Left ventricle myocardium inferior (tissue), 1 donor: ENCODE measurements around the gene FOXQ1. TPM values are rescaled to one million over a fixed set of nuclear protein-coding genes. Genes with fewer than 3 reads are reported as not detected.

Experiments used
- DNase-seq: peaks from one replicate; pipeline ENCODE4 v3.0.0-alpha.2; 2020
- H3K27ac ChIP-seq: fragments of 200-600 bp; replicated peaks from 2 replicates; pipeline ENCODE4 v1.8.0; 2021
- H3K27me3 ChIP-seq: fragments of 200-600 bp; 2 replicates; pipeline ENCODE4 v1.8.0; 2021; ENCODE audit warnings: low read depth
- H3K36me3 ChIP-seq: fragments of 200-600 bp; 2 replicates; pipeline ENCODE4 v1.8.0; 2021
- H3K4me1 ChIP-seq: fragments of 200-600 bp; 2 replicates; pipeline ENCODE4 v1.8.0; 2021
- H3K4me3 ChIP-seq: fragments of 200-600 bp; 2 replicates; pipeline ENCODE4 v1.8.0; 2021; ENCODE audit warnings: mild to moderate bottlenecking, moderate library complexity
- H3K9me3 ChIP-seq: fragments of 200-600 bp; replicated peaks from 2 replicates; pipeline ENCODE4 v1.8.0; 2021
- intact Hi-C: fragments of 100-400 bp; cut with micrococcal nuclease; formaldehyde crosslinking; loops from one replicate; pipeline ENCODE4 v1.11.0; 2022
- total RNA-seq: library from RNA; stranded (reverse); fragmentation: NEBNext Ultra II Directional; extraction: Animal tissue kit (Norgen Biotek cat#: 25700); gene quantifications from one replicate; pipeline ENCODE4 v1.2.1, GENCODE V29; 2021
- TF ChIP-seq, protein P1 (sequence below): fragments of 200-600 bp; IDR thresholded peaks from 2 replicates; pipeline ENCODE4 v1.8.0; 2021; ENCODE audit warnings: antibody characterized with exemption, mild to moderate bottlenecking, borderline replicate concordance
- donor health status: DM: no; HTN: yes; CAD: no; lungs with severe emphysema.

Gene FOXQ1
- total RNA-seq, 1 donor from 2014 or later: not detected

DNA sequence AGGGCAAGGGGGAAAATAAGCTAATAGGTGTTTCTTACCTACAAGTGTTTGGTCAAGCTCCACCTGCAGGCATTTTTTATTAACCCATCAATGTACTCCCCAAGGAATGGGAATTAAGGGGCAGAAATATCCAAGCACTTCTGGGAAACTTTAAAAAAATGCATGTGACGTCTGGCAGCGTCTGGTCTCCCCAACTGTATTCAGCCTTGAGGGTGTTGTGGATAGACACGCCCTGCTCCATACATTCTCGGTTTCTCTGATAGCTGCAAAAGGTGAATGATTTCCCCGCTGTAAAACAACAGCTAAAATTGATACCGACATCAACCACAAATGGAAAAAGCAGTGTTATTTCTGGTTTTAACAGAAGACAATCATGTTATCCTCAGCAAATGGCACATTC is 2.5 kb upstream of the FOXQ1 start:
- intact Hi-C loops: no loop called here
- H3K4me3 ChIP-seq: no peak overlapping the region
- H3K27me3 ChIP-seq: peaks cover 96% of the 10 kb centered on the region
- peaks cover 27% of the 10 kb centered on the region for H3K4me1 ChIP-seq
- H3K9me3 ChIP-seq: peaks cover 15% of the 10 kb centered on the region
- no peak for DNase-seq
- H3K36me3 ChIP-seq: no peaks in the 10 kb centered on the region
- H3K27ac ChIP-seq: no peak overlapping the region
- TF ChIP-seq, protein P1, sequence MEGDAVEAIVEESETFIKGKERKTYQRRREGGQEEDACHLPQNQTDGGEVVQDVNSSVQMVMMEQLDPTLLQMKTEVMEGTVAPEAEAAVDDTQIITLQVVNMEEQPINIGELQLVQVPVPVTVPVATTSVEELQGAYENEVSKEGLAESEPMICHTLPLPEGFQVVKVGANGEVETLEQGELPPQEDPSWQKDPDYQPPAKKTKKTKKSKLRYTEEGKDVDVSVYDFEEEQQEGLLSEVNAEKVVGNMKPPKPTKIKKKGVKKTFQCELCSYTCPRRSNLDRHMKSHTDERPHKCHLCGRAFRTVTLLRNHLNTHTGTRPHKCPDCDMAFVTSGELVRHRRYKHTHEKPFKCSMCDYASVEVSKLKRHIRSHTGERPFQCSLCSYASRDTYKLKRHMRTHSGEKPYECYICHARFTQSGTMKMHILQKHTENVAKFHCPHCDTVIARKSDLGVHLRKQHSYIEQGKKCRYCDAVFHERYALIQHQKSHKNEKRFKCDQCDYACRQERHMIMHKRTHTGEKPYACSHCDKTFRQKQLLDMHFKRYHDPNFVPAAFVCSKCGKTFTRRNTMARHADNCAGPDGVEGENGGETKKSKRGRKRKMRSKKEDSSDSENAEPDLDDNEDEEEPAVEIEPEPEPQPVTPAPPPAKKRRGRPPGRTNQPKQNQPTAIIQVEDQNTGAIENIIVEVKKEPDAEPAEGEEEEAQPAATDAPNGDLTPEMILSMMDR: no peak

DNA sequence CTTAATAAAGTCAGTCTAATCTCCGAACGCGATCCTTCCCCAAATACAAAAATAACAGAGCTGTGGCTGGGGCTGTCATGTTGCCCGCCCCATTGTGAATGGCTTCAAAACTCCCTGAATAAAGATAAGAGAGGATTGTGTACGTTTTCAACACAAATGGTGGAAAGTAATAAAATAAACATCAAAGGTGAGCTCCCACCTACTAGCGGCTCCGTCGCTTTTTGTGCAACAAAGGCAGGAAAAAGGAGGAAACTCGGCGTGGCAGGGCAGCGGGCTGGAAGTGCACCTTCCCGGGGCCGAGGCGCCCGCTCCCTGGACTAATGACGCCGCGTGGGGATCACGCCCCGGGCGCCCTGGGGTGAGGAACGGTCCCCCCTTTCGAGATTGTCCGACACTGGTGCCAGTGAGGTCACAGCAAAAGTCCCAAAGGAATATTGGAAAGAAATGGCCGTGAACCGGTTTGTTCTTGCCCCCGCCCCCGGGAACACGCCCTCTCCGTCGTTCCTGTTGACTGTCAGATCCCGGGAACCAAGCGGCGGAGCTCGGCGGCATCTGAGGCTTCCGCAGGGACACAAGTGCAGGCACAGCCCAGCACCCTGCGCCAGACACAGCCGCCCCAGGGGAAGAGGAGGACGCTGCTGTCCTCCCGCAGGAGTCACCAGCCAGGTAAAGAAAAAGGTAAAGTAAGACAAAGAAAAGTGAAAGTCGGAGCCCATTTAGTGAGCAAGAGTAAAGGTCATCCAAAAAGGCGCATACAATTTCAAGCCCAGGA is 1.1 kb upstream of the FOXQ1 start:
- Histone ChIP-seq H3K9me3 (peaks cover 9% of the 10 kb centered on the region), H3K36me3 (no peaks in the 10 kb centered on the region), H3K27ac (no peak overlapping the region), H3K4me1 (peaks cover 28% of the 10 kb centered on the region), H3K4me3 (peak overlapping the region; percentile 63), H3K27me3 (peaks cover 98% of the 10 kb centered on the region)
- no peak for DNase-seq
- intact Hi-C loops: no loop called here
- TF ChIP-seq, protein P1: no peak

DNA sequence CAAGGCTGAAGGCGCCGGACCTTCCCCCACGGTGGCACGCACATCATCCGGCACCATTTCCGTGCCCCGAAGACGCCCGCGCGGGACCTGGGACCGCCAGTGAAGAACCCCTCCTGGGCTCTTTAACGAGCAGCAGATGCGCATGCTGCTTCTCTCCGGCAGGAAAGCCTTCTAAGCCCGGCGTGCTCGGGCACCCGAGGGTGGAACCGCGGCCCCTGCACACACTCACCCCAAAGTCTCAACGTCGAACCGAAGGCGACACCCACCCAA is 240 bp downstream of the FOXQ1 start:
- H3K27me3 ChIP-seq: peaks cover 95% of the 10 kb centered on the region
- TF ChIP-seq, protein P1: no peak
- intact Hi-C loops: no loop called here
- peak overlapping the region; percentile 63 for H3K4me3 ChIP-seq
- H3K36me3 ChIP-seq: no peaks in the 10 kb centered on the region
- no peaks in the 10 kb centered on the region for H3K9me3 ChIP-seq
- H3K4me1 ChIP-seq: peaks cover 37% of the 10 kb centered on the region
- H3K27ac ChIP-seq: no peak overlapping the region
- no peak for DNase-seq

DNA sequence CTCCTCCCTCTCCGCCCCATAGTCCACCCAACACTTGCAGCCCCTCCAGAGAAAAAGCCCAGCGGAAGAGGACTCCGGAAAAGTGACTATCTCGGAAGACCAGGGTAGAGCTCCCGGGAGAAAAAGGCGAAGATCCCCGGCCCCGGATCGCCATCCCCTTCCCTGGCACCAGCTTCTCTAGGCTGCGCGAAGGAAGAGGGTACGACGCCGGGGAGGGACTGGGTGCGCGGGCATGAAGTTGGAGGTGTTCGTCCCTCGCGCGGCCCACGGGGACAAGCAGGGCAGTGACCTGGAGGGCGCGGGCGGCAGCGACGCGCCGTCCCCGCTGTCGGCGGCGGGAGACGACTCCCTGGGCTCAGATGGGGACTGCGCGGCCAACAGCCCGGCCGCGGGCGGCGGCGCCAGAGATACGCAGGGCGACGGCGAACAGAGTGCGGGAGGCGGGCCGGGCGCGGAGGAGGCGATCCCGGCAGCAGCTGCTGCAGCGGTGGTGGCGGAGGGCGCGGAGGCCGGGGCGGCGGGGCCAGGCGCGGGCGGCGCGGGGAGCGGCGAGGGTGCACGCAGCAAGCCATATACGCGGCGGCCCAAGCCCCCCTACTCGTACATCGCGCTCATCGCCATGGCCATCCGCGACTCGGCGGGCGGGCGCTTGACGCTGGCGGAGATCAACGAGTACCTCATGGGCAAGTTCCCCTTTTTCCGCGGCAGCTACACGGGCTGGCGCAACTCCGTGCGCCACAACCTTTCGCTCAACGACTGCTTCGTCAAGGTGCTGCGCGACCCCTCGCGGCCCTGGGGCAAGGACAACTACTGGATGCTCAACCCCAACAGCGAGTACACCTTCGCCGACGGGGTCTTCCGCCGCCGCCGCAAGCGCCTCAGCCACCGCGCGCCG is 822 bp downstream of the FOXQ1 start:
- H3K4me1 ChIP-seq: peaks cover 37% of the 10 kb centered on the region
- no peaks in the 10 kb centered on the region for H3K36me3 ChIP-seq
- H3K27me3 ChIP-seq: peaks cover 94% of the 10 kb centered on the region
- no peaks in the 10 kb centered on the region for H3K9me3 ChIP-seq
- peak overlapping the region; percentile 63 for H3K4me3 ChIP-seq
- no peak for DNase-seq
- intact Hi-C loops: no loop called here
- H3K27ac ChIP-seq: no peak overlapping the region
- TF ChIP-seq, protein P1: no peak

DNA sequence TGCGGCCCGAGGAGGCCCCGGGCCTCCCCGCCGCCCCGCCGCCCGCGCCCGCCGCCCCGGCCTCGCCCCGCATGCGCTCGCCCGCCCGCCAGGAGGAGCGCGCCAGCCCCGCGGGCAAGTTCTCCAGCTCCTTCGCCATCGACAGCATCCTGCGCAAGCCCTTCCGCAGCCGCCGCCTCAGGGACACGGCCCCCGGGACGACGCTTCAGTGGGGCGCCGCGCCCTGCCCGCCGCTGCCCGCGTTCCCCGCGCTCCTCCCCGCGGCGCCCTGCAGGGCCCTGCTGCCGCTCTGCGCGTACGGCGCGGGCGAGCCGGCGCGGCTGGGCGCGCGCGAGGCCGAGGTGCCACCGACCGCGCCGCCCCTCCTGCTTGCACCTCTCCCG is 1.5 kb downstream of the FOXQ1 start:
- intact Hi-C loops: no loop called here
- no peaks in the 10 kb centered on the region for H3K36me3 ChIP-seq
- no peak for DNase-seq
- H3K27me3 ChIP-seq: peaks cover 91% of the 10 kb centered on the region
- TF ChIP-seq, protein P1: no peak
- no peak overlapping the region for H3K4me3 ChIP-seq
- no peak overlapping the region for H3K27ac ChIP-seq
- no peaks in the 10 kb centered on the region for H3K9me3 ChIP-seq
- peaks cover 37% of the 10 kb centered on the region for H3K4me1 ChIP-seq
